Suppressor macrophage treated with lipopolysaccharide for 4 hours (primary cell): ENCODE measurements around the gene SPOCK2.
"Not testable (repeated sequence)": the region's sequence is repeated elsewhere in the genome, so short reads cannot be mapped to it uniquely, and the experiment has no call there.

Experiments
- DNase-seq: peaks from one replicate; pipeline ENCODE4 v3.0.0-alpha.2; 2020

SPOCK2 gene

DNA sequence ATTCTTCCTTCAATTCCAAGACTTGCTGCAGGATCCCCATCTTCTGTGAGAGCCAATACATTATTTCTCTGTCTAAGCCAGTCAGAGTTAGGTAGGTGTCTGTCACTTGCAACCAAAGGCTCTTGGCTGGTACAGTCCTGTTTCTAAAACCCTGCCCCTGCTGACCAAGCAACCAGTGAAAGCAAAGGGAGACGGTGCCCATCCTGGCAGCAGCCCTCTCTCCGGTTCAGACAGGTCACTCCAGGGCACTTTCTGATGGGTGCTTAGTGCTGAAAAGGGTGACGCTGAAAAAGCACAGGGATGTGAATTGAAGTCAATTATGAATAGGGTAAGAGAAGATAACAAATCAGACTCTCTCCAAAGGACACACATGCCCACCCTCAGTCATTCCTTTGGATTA lies 37.5 kb downstream of the SPOCK2 start:
- no peak for DNase-seq

DNA sequence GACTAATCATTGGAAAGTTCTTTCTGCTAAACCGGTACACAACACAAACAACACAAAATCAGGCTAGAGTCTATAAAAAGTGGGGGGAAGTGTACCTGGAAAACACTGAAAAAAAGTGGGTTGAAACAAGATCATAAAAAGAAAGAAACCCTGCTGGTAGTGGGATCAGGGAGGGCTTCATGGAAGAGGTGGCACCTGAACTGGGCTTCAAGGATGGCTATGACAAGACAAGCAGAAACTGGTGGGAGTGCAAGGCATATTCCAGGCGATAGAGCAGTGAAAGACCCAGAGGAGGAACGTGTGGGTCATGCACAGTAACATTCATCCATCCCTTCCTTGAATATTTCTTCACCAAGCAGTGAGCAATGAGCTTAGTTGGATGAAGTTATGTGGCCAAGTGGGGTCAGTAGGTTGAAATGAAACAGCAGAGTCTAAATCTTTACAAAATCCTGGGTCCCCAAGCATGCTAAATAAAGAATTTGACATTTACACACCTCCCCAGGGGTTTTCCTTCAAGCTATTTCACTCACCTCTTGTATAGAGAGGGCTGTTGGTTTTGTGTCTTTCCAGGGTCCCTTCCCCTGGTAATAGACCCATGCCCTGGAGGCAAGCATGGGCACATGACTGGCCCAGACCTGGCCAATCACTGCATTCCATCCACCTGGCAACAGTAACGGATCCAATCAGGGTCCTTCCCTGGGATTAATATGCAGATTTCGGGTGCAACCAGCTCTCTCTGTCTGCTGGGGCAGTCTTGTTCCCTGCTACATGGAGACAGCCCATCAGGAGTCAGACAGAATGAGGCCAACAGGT lies 38.2 kb downstream of the SPOCK2 start:
- DNase-seq: no peak

DNA sequence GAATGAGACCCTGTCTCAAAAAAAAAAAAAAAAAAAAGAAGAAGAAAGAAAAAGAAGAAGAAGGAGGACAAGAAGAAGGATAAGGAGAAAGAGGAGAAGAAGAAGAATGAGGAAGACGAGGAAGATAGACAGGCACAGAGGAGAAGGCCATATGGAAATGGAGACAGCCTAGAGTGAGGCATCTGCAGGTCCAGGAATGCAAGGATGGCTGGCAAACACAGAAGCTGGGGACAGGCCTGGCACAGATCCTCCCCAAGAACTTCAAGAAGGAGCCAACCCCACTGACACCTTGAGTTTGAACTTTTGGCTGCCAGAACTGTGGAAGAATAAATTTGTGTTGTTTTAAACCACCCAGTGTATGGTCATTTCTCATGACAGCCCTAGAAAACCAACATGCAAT lies 38.9 kb downstream of the SPOCK2 start:
- DNase-seq: no peak

DNA sequence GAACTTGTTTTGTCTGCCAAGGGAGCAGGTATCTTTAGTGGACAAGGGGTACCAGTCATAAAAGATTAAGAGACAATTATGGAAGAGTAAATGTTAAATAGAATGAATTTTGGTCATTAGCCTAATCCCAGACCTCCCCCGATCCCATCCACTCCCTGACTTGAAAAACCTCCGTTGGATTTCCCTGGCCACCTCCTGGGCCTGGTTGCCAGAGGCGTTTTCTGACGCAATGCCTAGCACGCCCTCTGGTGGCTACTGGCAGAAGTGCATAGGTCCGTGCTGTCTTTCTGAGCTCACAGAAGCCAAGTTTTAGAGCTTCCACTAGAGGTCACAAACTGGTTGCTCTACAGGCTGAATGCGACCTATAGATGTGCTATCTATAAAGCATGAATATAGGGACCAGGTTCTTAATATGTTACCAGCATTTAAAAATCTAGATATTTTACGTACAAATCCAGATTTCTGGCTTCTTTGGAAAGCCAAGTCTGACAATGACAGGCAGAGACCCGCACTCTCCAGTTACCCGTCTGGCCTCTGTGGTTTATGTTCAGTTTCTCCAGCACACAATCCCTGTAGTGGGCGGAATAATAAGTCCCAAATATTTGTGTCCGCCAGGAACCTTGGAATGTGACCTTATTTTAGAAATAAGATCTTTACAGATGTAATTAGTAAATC lies 39.8 kb downstream of the SPOCK2 start:
- peak; percentile 94 for DNase-seq

DNA sequence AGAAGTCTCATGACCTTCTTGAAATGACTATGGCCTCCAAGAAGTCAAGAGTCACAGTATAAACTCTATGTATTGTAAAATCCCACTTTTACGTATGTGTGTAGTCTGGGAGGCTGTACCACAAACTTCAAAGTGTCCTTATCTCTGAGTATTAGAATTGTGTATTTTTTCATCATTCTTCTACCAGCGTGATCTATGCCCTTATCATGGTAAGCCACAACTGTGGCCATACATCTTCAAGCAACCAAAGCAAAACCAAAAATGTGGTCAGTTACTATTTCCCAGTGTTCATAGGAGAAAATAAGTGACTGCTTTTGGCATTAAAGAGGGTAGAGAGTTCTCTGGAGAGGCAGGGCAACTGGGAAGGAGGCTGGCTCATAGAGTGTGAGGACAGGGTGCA lies 42.8 kb downstream of the SPOCK2 start:
- DNase-seq: no peak

DNA sequence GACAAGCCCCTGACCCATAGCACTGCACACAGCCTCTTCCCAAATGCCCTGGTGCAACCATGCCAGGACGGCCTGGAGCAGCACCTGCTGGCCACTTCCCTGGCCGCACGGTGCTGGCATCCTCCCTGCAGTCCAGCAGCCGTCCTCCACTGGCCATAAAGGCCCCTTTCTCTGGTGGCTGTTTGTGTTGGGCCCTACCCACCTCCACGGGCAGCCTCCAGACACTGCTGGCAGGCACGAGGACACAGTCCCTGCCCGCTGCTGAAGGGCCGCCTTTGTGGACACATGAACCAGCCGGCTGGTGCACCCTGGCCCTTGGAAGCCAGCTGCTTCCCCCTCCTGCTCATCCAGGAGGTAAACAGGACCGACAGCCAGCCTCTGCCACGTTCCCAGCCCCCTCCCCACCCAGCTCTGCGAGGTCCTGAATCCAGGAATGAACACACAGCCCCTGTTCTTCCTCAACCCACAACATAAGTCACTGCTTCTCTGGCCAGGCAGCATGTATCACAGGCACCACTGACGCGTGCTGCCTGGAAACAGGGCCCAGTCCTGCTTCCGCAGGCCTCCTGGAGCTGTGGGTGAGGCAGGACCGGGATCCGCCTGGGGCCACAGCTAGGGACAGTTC lies 43.8 kb downstream of the SPOCK2 start:
- no peak for DNase-seq

DNA sequence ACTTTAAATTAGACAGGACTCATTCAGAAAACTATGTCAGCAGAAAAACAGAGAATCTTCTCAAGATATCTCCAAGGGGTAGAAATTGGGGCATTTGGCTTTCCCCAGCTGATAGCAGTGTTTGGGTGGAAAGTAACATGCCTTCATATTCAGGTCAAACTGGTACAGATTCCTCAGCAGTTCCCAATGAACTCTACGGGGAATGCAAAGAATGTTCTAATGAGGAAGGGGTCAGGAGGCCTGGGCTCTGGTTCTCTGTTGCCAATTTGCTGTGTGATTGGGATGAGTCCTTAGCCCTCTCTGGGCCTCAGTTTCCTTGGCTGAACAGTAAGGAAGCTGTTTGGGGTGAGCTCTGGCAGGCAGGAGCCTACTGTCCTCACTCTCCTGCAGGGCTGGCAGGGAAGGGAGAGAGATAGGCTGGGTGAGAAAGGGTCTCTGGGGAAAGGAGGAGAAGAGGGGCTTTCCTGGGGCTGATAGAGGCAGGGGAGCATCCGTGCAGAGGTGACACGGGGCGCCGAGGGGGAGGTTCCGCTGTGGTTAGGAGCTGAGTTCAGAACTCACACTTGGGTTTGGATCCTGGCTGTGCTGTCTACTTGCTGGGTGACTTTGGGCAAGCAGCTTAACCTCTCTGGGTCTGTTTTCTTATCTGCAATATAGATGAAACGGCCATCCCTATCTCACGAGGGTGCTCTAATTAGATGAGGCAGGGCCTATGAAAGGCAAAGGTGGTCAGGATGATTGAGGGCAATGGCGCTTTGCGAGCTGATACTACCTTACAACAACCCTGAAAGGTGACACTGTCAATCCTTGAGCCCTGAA lies 45.1 kb downstream of the SPOCK2 start:
- DNase-seq: no peak

DNA sequence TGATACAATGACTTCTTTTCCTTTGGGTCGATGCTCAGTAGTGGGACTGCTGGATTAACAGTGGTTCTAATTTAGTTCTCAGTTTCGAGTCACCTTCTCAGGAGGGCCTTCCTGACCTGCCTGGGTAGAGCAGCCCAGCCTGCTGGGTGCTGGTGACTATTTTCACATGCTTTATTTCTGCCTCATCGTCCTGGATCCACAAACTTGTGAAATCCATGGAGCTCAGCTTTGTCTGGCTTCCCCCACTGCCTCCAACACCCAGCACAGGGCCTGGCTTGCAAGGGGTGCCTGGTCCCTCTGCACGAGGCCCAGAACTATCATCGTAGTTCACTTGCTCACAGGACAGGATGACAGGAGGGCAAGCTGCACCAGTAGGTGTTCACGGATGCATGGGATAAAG lies 46.9 kb downstream of the SPOCK2 start:
- no peak for DNase-seq

DNA sequence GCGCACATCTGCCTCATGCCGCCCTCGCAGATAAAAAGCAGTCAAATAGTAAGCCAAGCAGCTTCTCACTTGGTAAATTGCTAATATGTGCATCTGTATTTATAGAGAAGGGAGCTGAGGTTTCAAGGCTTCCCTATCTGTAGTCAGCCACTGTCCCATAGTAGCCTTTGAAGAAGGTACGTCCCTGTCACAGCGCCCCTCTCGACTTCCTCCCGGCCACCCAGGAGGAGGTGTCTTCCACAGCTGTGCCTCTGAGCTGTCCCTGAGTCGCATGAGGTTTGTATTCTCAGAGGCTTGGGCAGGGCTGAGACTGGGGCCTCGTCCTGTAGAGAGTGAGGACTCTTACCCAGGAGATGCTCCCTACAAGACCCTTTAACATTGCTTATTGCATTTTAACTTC lies 49.0 kb downstream of the SPOCK2 start:
- no peak for DNase-seq

DNA sequence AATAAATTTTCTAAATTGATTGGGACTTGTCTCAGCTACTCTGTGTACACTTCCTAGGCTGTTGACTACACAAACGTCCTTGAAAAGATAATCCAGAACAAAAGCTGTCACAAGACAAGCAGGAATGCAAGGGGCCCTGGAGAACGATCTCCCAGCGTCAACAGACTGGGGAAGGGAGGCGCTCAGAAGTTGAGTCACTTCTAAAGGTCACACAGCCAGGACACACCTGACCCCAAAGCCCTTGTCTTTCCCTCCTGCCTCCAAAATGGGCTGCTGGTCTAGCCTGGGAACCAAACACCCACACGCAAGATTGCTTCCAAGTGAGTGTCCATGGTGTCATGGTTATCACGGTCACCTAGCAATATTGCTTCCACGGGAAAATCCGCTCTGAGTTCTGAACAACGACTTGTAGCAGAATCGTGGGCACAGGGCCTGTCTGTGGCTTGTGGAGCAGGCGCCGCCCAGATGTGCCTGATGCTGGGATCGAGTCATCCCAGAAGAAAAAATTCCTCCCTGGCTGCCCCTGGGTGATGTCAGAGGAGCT lies 49.8 kb downstream of the SPOCK2 start:
- DNase-seq: no peak

DNA sequence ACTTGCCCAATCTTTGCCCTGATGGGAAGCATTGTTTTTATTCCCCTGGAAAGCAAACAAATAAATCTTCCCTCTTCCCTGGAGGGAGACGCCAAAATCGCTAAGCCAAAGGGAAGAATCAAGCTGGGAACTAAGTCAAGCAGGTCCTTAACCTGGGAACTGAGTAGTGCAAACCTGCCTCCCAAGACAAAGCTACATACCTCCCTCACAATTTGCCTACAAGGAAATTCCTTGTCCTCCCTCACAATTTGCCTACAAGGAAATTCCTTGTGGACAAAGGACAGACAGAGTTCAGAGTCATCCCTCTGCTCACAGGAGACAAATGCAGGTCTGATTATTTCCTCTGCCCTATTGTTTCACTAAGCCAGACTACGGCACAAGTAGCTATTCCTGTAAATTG lies 50.5 kb downstream of the SPOCK2 start:
- no peak for DNase-seq

DNA sequence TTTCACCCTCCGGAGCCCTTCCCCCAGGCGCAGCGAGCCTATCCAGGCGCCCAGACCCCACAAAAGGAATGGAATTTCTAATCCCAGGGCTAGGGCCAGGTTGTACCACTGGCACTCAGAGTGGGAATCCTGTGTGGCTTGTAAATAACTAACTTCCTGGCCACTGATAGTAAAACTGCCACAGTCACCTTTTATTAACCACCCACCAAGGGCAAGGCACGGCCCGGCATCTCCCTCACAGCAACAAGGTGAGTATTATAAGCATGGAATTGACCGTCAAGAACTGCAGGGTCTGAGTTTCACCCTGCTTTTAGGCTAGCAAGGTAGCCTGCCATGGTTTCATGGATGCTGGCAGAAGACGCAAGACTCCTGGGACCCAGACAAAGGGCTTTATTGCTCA lies 51.1 kb downstream of the SPOCK2 start:
- DNase-seq: no peak

DNA sequence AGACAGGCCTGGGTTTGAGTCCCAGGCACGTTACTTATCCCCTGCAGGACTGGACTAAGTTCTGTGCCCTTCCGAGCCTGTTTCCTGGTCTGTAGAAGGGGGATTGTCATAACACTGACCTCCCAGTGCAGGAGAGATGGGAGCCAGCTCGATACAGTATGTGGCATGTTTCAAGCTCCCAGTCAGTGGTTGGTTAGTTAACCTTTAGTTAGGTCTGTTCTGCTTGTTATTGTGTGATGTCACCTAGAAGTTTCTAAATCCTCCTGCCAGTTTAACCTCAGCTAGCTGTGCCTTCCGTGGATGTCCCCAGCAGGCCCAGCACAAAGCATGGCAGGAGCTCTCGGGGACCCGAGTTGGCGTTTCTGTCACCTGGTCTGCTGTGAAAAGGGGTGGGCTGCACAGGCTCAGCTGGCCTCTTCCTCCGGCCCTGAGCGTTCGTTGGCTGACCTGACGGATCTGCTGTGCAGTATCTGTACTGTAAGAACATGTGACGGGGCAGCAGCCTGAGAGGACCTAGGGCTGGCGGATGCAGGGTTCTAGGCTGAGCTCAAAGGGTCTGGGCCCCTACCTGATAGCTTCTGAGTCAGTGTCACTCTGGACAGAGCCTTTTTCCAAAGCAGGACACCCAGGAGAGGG lies 53.0 kb downstream of the SPOCK2 start:
- no peak for DNase-seq

DNA sequence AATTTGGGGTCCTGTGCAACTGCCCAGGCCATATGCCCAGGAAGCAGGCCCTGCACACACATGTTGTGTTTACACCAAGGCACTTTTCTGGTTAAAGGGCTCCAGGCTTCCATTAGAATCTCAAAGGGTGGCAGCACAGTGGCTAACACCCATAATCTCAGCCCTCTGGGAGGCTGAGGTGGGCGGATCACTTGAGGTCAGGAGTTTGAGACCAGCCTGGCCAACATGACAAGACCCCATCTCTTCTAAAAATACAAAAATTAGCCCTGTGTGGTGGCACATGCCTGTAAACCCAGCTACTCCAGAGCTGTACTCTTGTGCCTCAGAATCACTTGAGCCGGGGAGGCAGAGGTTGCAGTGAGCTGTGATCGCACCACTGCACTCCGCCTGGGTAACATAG lies 53.6 kb downstream of the SPOCK2 start:
- DNase-seq: no peak

DNA sequence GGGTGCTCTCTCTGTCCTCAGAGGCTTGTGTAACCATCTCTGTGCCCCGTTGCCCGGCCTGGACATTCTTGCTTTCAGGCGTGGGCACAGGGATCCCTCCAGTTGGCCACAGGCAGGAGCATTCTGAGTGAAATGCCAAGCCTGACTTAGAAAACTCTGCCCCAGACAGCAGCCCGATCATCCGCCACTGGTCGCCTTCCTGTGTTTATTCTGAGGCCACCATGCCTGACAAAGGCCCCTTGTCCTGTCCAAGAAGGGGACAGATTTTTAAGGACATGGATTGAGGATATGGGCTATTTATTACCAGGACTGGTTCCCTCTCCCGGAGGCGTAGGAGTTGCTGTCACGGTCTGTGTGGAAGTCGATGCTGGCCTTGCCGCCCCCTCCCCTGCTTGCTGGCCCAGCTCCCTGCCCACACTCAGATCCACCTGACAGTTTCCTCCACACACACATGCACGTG lies 54.3 kb downstream of the SPOCK2 start:
- DNase-seq: no peak

DNA sequence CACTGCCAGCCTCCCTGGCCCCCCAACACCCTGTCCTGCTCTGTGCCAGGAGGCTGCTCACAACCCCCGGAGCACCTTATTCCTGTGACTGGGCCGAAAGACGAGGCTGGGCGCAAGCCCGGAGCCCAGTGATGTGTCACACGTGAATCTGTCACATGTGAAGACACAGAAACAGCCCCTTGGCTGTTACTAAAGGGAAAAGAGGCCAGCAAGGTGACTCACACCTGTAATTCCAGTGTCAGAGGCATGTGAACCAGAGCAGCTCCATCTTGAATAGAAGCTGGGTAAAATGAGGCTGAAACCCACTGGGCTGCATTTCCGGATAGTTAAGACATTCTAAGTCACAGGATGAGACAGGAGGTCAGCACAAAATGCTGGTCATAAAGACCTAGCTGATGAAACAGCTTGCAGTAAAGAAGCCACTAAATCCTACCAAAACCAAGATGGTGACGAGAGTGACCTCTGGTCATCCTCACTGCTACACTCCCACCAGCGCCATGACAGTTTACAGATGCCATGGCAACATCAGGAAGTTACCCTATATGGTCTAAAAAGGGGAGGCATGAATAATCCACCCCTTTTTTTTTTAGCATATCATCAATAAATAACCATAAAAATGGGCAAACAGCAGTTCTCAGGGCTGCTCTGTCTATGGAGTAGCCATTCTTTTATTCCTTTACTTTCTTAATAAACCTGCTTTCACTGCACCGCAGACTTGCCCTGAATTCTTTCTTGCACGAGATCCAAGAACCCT lies 55.8 kb downstream of the SPOCK2 start:
- DNase-seq: not testable (repeated sequence)

DNA sequence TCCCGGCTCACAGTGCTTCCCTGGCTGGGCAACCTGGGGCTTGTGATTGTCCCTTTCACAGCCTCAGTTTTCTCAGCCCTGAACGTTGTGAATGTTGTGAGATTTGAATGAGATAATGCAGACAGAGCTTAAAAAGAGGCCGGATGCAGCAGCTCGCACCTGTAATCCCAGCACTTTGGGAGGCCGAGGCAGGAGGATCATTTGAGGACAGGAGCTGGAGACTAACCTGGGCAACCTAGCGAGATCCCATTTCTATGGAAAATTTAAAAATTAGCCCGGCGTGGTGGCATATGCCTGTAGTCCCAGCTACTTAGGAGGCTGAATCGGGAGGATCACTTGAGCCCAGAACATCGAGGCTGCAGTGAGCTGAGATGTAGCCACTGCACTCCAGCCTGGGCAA lies 56.6 kb downstream of the SPOCK2 start:
- DNase-seq: no peak

DNA sequence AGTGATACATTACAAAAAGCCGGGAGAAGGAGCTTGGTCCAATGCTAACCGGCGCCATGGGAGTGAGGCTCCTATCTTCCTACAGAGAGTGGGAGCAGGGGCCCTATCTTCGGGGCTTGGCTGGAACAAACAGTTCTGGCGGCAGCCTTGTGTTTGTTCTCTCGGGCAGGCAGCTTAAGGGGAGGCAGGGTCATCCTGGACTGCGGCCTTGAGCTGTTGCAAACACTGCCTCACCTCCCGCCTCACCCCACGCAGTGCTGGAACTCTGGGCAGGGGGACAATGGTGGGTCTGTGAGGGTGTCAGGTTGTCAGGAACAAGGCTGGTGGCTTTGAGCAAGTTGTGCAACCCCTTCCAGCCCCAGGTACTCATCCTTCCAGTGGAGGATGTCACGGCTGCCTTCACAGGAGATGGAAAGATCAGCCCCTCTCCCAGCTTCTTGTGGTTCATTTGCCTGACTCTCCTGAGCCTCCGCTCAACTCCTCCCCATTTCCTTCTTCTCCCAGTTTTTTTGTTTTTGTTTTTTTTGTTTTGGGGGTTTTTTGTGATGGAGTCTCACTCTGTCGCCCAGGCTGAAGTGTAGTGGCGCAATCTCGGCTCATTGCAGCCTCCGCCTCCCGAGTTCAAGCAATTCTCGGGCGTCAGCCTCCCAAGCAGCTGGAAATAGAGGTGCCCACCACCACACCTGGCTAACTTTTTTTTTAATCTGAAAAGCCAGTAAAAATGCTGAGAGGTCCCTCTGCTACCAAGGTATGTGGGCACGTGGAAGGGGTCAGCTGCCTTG lies 57.4 kb downstream of the SPOCK2 start:
- no peak for DNase-seq

DNA sequence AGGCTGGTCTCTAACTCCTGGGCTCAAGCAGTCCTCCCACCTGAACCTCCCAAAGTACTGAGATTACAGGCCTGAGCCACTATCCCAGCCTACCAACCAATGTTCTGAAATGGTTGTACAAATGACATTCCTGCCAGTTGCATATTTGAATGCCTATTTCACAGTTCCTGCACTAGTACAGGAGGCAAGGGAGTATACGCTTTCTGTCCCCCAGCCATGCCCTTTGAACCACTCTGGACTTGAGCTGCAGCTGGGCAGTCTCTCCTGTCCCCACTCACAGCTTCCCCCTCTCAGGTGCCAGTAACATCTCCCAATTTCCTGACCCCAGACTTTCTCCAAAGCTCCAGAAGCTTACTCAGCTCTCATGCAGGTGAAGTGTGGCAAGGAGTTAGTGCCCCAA lies 58.9 kb downstream of the SPOCK2 start:
- no peak for DNase-seq

DNA sequence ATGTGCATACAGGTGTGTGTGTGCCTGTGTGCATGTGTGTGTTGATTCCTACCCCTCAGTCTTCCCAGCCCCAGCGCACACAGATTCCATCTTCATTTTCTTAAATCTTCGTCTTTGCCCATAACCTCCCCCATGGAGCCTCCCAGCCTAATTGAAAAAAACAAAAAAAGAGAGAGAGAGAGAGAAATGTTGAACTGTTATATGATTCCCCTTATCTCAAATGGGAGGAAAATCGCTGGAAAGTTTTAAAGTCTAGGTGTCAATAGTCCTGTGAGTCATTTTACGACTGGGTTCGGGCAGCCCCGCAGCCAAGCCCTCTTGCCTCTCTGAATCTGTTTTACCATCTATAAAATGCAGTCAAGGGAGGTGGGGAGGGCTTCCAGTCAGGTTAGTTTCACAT lies 60.9 kb downstream of the SPOCK2 start:
- DNase-seq: no peak
